HepG2 (cell line): Measurements from ENCODE around the gene CRISPLD2. TPM values are rescaled to one million over a fixed set of nuclear protein-coding genes. Genes with fewer than 3 reads are reported as not detected.

Source experiments
- AGO1 ChIP-seq: fragments of 200-400 bp; formaldehyde crosslinking; IDR thresholded peaks from 2 replicates; pipeline ENCODE4 v1.6.1; 2017; ENCODE audit warnings: mild to moderate bottlenecking, low read depth, low read length, moderate library complexity; ENCODE audit not compliant: poor library complexity, severe bottlenecking
- BATF2 ChIP-seq: sonication (generic); formaldehyde crosslinking; IDR thresholded peaks from 2 replicates; pipeline ENCODE4 v1.8.0; 2022; ENCODE audit warnings: mild to moderate bottlenecking, missing genetic modification reagents, moderate library complexity
- CBX5 ChIP-seq: sonication (generic); formaldehyde crosslinking; IDR thresholded peaks from 2 replicates; pipeline ENCODE4 v1.4.0; 2020; ENCODE audit warnings: missing genetic modification reagents, borderline replicate concordance
- DBP ChIP-seq: sonication (generic); formaldehyde crosslinking; IDR thresholded peaks from 2 replicates; pipeline ENCODE4 v1.4.0; 2020; ENCODE audit warnings: missing genetic modification reagents; ENCODE audit errors: not compliant biosample characterization
- DNMT1 ChIP-seq: sonication (generic); formaldehyde crosslinking; IDR thresholded peaks from 2 replicates; pipeline ENCODE4 v1.5.1; 2020; ENCODE audit warnings: mild to moderate bottlenecking, missing genetic modification reagents
- HMGXB3 ChIP-seq: sonication (generic); formaldehyde crosslinking; IDR thresholded peaks from 2 replicates; pipeline ENCODE4 v1.4.0; 2020; ENCODE audit warnings: missing genetic modification reagents, borderline replicate concordance
- JUNB ChIP-seq: sonication (generic); formaldehyde crosslinking; IDR thresholded peaks from 2 replicates; pipeline ENCODE4 v1.8.0; 2022; ENCODE audit warnings: missing genetic modification reagents, mild to moderate bottlenecking, borderline replicate concordance
- KDM1A ChIP-seq: IDR thresholded peaks from 2 replicates; pipeline ENCODE4 v1.6.1; 2016; ENCODE audit warnings: missing compliant biosample characterization
- MEIS2 ChIP-seq: sonication (generic); formaldehyde crosslinking; IDR thresholded peaks from 2 replicates; pipeline ENCODE4 v1.9.0; 2021; ENCODE audit warnings: mild to moderate bottlenecking, missing genetic modification reagents
- RERE ChIP-seq: IDR thresholded peaks from 2 replicates; pipeline ENCODE4 v1.6.1; 2016; ENCODE audit warnings: low read depth, missing genetic modification reagents, missing compliant biosample characterization
- SP140L ChIP-seq: sonication (generic); formaldehyde crosslinking; IDR thresholded peaks from 2 replicates; pipeline ENCODE4 v1.4.0; 2020; ENCODE audit warnings: missing genetic modification reagents, borderline replicate concordance
- SUZ12 ChIP-seq: fragments of 150-350 bp; IDR thresholded peaks from 2 replicates; pipeline ENCODE4 v1.6.1; 2014; ENCODE audit warnings: low read depth, low read length
- TARDBP ChIP-seq: sonication (generic); formaldehyde crosslinking; IDR thresholded peaks from 2 replicates; pipeline ENCODE4 v1.8.0; 2022; ENCODE audit warnings: mild to moderate bottlenecking, missing genetic modification reagents
- ZNF274 ChIP-seq: sonication (generic); formaldehyde crosslinking; IDR thresholded peaks from 2 replicates; pipeline ENCODE4 v1.5.1; 2020; ENCODE audit warnings: mild to moderate bottlenecking, missing genetic modification reagents
- ZNF350 ChIP-seq: sonication (generic); formaldehyde crosslinking; IDR thresholded peaks from 2 replicates; pipeline ENCODE4 v1.4.0; 2020; ENCODE audit warnings: mild to moderate bottlenecking, low read depth, missing genetic modification reagents, borderline replicate concordance
- ZNF782 ChIP-seq: sonication (generic); formaldehyde crosslinking; IDR thresholded peaks from 2 replicates; pipeline ENCODE4 v1.4.0; 2020; ENCODE audit warnings: missing genetic modification reagents, mild to moderate bottlenecking, borderline replicate concordance
- polyA plus RNA-seq, 8 experiments: library from polyadenylated mRNA; depleted of rRNA in 3 of 8; stranded (reverse) in 7 of 8; unstranded in 1 of 8; fragments of >200 nt; fragmentation: Illumina TruSeq in 4 of 8; extraction: Trizol in 4 of 8; gene quantifications; 2 replicates each; pipeline versions ENCODE4 v1.2.1 to v1.2.3, GENCODE V29; 2011 to 2016; ENCODE audit warnings: low read depth in 4 of 8, missing spikeins in 1 of 8, mixed read lengths in 1 of 8; ENCODE audit not compliant: insufficient read depth in 1 of 8
- total RNA-seq, 5 experiments: library from RNA; depleted of rRNA; stranded (reverse); fragments of >200 nt; fragmentation: Illumina TruSeq; extraction: Trizol; gene quantifications; 2 replicates each; pipeline ENCODE4 v1.2.3, GENCODE V29; 2016; ENCODE audit warnings: low read depth in 1 of 5

Gene CRISPLD2
- total and polyA plus RNA-seq, 2 of the 13 experiments (the other 11 are each of a cell fraction or from before 2014, with no cell fraction given), result 0.04 to 0.31 TPM

- no peak for TF ChIP-seq KDM1A (CRISPR knock-in tag)
- no peak for TF ChIP-seq DBP
- no peak for TF ChIP-seq SP140L (CRISPR knock-in tag)
- no peak for TF ChIP-seq AGO1
- TF ChIP-seq HMGXB3, result 0 out of 2 replicates have a peak, but pooled peaks have one; percentile 58
- no peak for TF ChIP-seq ZNF782
- TF ChIP-seq JUNB, result peak; percentile 55; the same call in 1 of the 2 replicates
- no peak for TF ChIP-seq DNMT1 (CRISPR knock-in tag)
- TF ChIP-seq ZNF350 (CRISPR knock-in tag), result peak; percentile 59; the same call in 1 of the 2 replicates
- peak; percentile 64; the same call in 1 of the 2 replicates for TF ChIP-seq ZNF274
- TF ChIP-seq TARDBP (CRISPR knock-in tag), result peak; percentile 24; the same call in 1 of the 2 replicates
- no peak for TF ChIP-seq SUZ12
- TF ChIP-seq BATF2, result no peak
- TF ChIP-seq RERE (CRISPR knock-in tag), result peak; percentile 90
- TF ChIP-seq CBX5, result peak; percentile 70; the same call in 1 of the 2 replicates
- 0 out of 2 replicates have a peak, but pooled peaks have one; percentile 59 for TF ChIP-seq MEIS2 (CRISPR knock-in tag)
These were observed 31.7 kb downstream of the CRISPLD2 start (continued) for GRCh38 chr16:84851192-84852127.
